Kasumi-1 (cell line): ENCODE data around the gene PRDM7.

Experiments
- DNase-seq, 2 experiments: peaks; one replicate each; lab custom pipeline; 2025; lab: John Stamatoyannopoulos, UW

The PRDM7 gene

GRCh38 chr16:90035902-90036301 is 41.2 kb downstream of the PRDM7 start:
- DNase-seq, result no peak

- DNase-seq, result no peak
These were observed 42.6 kb downstream of the PRDM7 start for GRCh38 chr16:90034504-90034903.

DNA sequence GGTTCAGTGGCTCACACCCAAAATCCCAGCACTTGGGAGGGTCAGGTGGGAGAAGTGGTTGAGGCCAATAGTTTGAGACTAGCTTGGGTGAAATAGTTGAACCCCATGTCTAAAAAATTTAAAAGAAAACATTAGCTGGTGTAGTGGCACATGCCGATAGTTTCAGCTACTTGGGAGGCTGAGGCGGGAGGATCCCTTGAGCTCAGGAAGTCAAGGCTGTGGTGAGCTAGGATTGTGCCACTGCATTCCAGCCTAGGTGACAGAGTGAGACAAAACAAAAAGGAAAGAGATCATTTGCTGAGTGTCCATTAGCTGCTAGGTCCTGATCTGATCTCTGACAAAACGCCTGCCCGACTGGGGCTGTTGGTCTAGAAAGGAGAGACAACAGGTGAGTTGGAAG is 43.7 kb downstream of the PRDM7 start:
- DNase-seq, result no peak

GRCh38 chr16:90032674-90033331 is 44.3 kb downstream of the PRDM7 start:
- DNase-seq, result no peak

DNA sequence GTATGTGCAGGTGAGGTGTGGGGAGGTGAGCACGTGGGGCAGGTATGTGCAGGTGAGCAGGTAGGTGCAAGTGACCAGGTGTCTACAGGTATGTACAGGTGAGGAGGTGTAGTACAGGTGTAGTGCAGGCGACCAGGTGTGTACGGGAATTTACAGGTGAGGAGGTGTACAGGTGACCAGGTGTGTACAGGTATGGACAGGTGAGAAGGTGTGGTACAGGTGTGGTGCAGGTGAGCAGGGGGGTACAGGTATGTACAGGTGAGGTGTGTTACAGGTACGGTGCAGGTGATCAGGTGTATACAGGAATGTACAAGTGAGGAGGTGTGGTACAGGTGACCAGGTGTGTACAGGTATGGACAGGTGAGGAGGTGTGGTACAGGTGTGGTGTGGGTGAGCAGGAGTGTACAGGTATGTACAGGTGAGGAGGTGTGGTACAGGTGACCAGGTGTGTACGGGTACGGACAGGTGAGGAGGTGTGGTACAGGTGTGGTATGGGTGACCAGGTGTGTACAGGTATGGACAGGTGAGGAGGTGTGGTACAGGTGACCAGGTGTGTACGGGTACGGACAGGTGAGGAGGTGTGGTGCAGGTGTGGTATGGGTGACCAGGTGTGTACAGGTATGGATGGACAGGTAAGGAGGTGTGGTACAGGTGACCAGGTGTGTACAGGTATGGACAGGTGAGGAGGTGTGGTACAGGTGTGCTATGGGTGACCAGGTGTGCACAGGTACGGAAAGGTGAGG is 45.0 kb downstream of the PRDM7 start:
- no peak for DNase-seq

GRCh38 chr16:90031186-90031930 is 45.8 kb downstream of the PRDM7 start:
- DNase-seq, result no peak

DNA sequence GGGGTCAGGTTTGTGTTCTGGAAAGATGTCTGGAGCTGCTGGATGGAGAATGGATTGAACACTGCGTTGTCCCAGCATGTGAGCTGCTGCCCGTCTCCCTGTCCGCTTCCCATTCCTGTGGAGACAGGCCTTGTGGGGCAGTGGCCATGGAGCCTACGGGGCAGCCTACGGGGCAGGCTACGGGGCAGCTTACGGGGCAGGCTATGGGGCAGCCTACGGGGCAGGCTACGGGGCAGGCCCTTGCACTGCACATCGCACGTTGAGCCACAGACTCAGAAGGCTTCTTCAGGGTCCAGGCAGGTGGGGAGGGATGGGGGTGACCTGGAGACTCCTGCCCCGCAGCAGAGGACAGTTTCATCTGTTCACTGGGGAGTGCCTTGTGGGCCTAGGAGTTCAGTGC is 48.1 kb downstream of the PRDM7 start:
- DNase-seq, result no peak

DNA sequence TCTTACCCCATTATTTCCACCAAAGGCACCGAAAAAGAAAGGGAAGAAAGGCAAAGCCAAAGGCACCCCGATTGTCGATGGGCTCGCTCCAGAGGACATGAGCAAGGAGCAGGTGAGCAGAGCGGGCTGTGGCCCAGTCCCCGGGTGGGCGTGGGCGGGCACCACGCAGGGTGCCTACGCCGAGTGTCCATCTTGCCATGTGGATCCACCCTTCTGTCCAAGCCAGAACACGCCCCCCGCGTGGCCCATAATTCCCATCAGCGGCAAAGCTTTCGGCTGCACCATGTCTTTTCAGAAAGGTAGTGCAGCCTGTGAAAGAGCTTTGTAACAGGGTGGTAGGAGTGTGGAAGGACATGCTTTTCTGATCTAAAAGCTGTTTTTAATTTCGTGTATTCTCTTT is 49.5 kb downstream of the PRDM7 start:
- DNase-seq, result no peak

DNA sequence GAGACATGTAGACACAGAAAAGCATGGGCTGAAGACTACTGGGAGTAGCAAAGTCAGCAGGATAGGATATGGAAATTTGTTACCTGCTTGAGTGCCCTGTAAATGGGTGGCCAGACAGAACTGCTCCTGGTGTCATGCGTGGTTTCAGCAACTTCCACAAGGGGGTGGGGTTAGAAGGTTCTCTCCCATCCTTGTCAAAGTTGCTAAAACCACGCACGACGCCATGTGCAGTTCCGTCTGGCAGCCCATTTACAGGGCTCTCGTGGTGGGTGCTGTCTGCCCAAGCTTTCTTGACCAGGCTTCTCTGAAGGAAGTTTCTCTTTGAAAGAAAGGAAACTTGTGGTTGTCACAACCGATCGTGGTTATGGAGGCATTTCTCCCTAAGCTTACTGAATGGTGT is 51.0 kb downstream of the PRDM7 start:
- DNase-seq, result peak; percentile 42 to 51

GRCh38 chr16:90023078-90023447 is 54.1 kb downstream of the PRDM7 start:
- DNase-seq, result no peak

GRCh38 chr16:90022209-90023077 is 54.7 kb downstream of the PRDM7 start:
- peak; percentile 30 to 38 for DNase-seq

- DNase-seq, result no peak
These were observed 56.2 kb downstream of the PRDM7 start for GRCh38 chr16:90020838-90021382.

DNA sequence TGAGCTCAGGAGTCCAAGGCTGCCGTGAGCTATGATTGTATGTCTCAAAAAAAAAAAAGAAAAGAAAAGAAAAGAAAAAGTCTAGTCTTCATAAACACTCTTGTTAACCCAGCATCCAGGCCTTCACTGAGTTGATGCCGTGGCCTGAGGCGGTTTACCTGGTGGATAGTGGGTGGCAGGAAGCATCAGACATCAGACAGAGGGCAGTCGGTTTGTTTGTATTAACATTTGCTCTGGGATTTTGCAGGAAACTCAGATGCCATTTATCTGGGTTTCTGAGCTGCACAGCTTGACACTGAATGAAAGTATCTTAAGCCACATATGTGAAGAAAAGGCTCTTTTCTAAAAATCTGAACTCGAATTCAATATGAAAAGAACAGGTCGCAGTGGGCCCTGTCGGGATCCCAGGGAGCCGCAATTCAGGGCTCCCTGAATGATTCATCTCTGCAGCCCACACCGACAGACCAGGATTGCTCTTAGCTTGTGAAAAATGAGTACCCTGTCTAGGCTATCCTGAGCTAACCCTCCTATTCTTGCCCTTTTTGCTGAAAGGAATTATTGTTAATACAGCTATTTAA is 56.8 kb downstream of the PRDM7 start:
- no peak for DNase-seq

DNA sequence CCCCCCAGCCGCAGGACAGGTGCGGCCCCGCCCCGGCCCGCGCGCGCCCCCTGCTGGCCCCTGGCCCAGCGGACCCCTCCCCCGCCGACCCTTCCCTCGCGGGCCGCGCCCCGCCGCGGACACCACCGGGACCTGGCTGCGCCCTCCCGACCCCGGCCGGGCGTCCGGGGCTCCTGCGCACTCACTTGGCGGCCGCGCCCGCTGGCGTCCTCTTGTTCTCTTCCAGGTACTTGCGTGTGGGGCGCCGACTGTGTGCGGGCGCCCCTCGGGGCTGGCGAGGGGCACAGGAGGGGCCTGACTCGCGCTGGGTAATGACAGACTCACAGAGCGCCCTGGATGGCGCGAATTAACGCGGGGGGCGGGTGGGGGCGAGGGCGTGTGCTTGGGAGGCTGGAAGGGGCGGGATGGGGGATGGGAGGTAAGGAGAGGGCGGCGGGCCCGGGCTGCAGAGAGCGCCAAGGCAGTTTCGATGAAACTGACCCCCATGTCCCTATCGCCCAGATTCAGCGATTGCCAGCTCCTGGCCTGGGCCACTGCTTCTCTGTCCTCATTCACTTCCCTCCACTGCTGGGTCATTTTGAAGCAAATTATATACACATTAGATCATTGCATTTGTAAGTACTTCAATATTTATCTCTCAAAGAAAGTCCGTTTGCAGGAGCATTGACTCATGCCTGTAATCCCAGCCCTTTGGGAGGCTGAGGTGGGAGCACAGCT is 57.4 kb downstream of the PRDM7 start:
- no peak for DNase-seq

- DNase-seq, result no peak
These were observed 58.2 kb downstream of the PRDM7 start, which contains the start of gene DBNDD1 for GRCh38 chr16:90018652-90019542. Gene DBNDD1 (minus strand): TSS chr16:90019456. CDS start chr16:90019341, 115 bp downstream.

- DNase-seq, result no peak
These were observed 58.9 kb downstream of the PRDM7 start for GRCh38 chr16:90018297-90018651.

- DNase-seq, result no peak
These were observed 60.7 kb downstream of the PRDM7 start for GRCh38 chr16:90016339-90016950.

DNA sequence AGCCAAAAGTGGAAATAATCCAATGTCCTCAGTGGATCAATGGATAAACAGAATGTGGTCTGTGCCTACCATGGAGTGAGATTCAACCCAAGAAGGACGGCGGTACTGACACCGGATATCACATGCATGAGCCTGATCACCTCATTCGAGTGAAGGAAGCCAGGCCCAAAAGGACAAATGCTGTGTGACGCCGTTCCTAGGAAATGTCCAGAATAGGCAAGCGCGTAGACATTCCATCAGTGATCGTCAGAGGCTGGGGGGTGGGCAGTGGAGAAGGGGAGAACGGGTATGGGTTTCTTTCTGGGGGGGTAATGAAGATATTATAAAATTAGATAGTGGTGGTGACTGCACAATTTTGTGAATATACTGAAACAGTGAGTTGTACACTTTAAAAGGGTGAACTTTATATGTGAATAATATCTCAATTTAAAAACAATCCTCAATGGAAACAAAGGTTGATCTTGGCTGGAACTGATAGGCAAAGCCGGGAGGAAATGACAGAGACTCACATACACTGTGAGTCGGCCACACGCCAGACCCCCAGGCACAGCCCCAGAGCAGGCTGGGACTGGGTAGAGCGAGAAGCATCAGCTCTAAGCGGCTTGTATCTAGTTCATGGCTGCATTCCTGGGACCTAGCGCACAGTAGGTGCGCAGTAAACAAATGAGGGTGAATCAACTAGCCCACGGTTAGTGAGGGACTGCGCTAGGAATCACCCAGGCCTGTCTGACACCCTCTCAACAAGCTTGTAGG is 61.4 kb downstream of the PRDM7 start:
- no peak for DNase-seq
